Measurements from ENCODE around the gene USP15. TPM values are rescaled to one million over a fixed set of nuclear protein-coding genes. Genes with fewer than 3 reads are reported as not detected.

Gene USP15
- total and polyA plus RNA-seq, 2 experiments from 2014 or later: 20.6 to 42.4 TPM

- no peak for DNase-seq (ENCODE audit: low spot score)
- H3K9me3 ChIP-seq (ENCODE audit: low read depth): no peaks in the 10 kb centered on the region
- peaks cover 20% of the 10 kb centered on the region for H3K79me2 ChIP-seq
- no peaks in the 10 kb centered on the region for H3K36me3 ChIP-seq (replicated peaks; ENCODE audit: insufficient read depth, low read depth)
- H3K4me3 ChIP-seq: no peak overlapping the region
- no peaks in the 10 kb centered on the region for H3K4me1 ChIP-seq (ENCODE audit: insufficient read depth)
- no peaks in the 10 kb centered on the region for H4K20me1 ChIP-seq (ENCODE audit: insufficient read depth, poor library complexity, severe bottlenecking)
- no peak overlapping the region for H3K4me2 ChIP-seq
- no peak overlapping the region for H3K27ac ChIP-seq
- H2AFZ ChIP-seq: no peak overlapping the region
- TF ChIP-seq CTCF (IDR thresholded peaks at IDR 0.05; ENCODE audit: poor library complexity) (no peak), EZH2phosphoT487 (IDR thresholded peaks at IDR 0.05; ENCODE audit: low read depth, severe bottlenecking, unreplicated experiment) (no peak), EZH2 (IDR thresholded peaks at IDR 0.05; ENCODE audit: borderline replicate concordance) (no peak)
- H3K9me2 ChIP-seq (replicated peaks; ENCODE audit: insufficient read depth): no peaks in the 10 kb centered on the region
- 79% methylated on average over 4 of the region's 4 CpGs for WGBS (ENCODE audit: low lambda C conversion rate, missing lambda C conversion rate)
- no peaks in the 10 kb centered on the region for H3K27me3 ChIP-seq
Observed at GRCh38 chr12:62371661-62372060, 111.5 kb downstream of the USP15 start.

GRCh38 chr12:62372134-62372533 lies 111.9 kb downstream of the USP15 start:
- TF ChIP-seq EZH2 (IDR thresholded peaks at IDR 0.05; ENCODE audit: borderline replicate concordance) (no peak), CTCF (IDR thresholded peaks at IDR 0.05; ENCODE audit: poor library complexity) (no peak), EZH2phosphoT487 (IDR thresholded peaks at IDR 0.05; ENCODE audit: low read depth, severe bottlenecking, unreplicated experiment) (no peak)
- Histone ChIP-seq H4K20me1 (ENCODE audit: insufficient read depth, poor library complexity, severe bottlenecking) (no peaks in the 10 kb centered on the region), H3K4me2 (no peak overlapping the region), H3K27me3 (no peaks in the 10 kb centered on the region), H3K9me3 (ENCODE audit: low read depth) (no peaks in the 10 kb centered on the region), H3K79me2 (peaks cover 15% of the 10 kb centered on the region), H3K4me1 (ENCODE audit: insufficient read depth) (no peaks in the 10 kb centered on the region), H3K9me2 (replicated peaks; ENCODE audit: insufficient read depth) (no peaks in the 10 kb centered on the region), H3K36me3 (replicated peaks; ENCODE audit: insufficient read depth, low read depth) (no peaks in the 10 kb centered on the region), H3K27ac (no peak overlapping the region), H3K4me3 (no peak overlapping the region), H2AFZ (no peak overlapping the region)
- WGBS (ENCODE audit: low lambda C conversion rate, missing lambda C conversion rate): 91% methylated on average over 2 of the region's 2 CpGs
- no peak for DNase-seq (ENCODE audit: low spot score)

- H3K9me3 ChIP-seq (ENCODE audit: low read depth): no peaks in the 10 kb centered on the region
- no peak overlapping the region for H2AFZ ChIP-seq
- H3K36me3 ChIP-seq (replicated peaks; ENCODE audit: insufficient read depth, low read depth): no peaks in the 10 kb centered on the region
- H3K4me1 ChIP-seq (ENCODE audit: insufficient read depth): no peaks in the 10 kb centered on the region
- no peaks in the 10 kb centered on the region for H3K9me2 ChIP-seq (replicated peaks; ENCODE audit: insufficient read depth)
- H3K27ac ChIP-seq: no peak overlapping the region
- DNase-seq (ENCODE audit: low spot score): no peak
- WGBS (ENCODE audit: low lambda C conversion rate, missing lambda C conversion rate): 93% methylated on average over 1 of the region's 1 CpG
- no peak for TF ChIP-seq EZH2 (IDR thresholded peaks at IDR 0.05; ENCODE audit: borderline replicate concordance)
- TF ChIP-seq EZH2phosphoT487 (IDR thresholded peaks at IDR 0.05; ENCODE audit: low read depth, severe bottlenecking, unreplicated experiment): no peak
- no peak for TF ChIP-seq CTCF (IDR thresholded peaks at IDR 0.05; ENCODE audit: poor library complexity)
- H3K79me2 ChIP-seq: peaks cover 12% of the 10 kb centered on the region
- no peak overlapping the region for H3K4me2 ChIP-seq
- H3K4me3 ChIP-seq: no peak overlapping the region
- no peaks in the 10 kb centered on the region for H4K20me1 ChIP-seq (ENCODE audit: insufficient read depth, poor library complexity, severe bottlenecking)
- H3K27me3 ChIP-seq: no peaks in the 10 kb centered on the region
Observed at GRCh38 chr12:62372825-62373224, 112.6 kb downstream of the USP15 start.

GRCh38 chr12:62375603-62376002 lies 115.4 kb downstream of the USP15 start:
- Histone ChIP-seq H3K79me2 (no peaks in the 10 kb centered on the region), H3K9me2 (replicated peaks; ENCODE audit: insufficient read depth) (no peaks in the 10 kb centered on the region), H4K20me1 (ENCODE audit: insufficient read depth, poor library complexity, severe bottlenecking) (no peaks in the 10 kb centered on the region), H3K27me3 (no peaks in the 10 kb centered on the region), H3K4me1 (ENCODE audit: insufficient read depth) (no peaks in the 10 kb centered on the region), H3K36me3 (replicated peaks; ENCODE audit: insufficient read depth, low read depth) (no peaks in the 10 kb centered on the region), H2AFZ (no peak overlapping the region), H3K27ac (no peak overlapping the region), H3K4me3 (no peak overlapping the region), H3K4me2 (no peak overlapping the region), H3K9me3 (ENCODE audit: low read depth) (no peaks in the 10 kb centered on the region)
- no peak for DNase-seq (ENCODE audit: low spot score)
- WGBS (ENCODE audit: low lambda C conversion rate, missing lambda C conversion rate): 88% methylated on average over 3 of the region's 3 CpGs
- no peak for TF ChIP-seq EZH2phosphoT487 (IDR thresholded peaks at IDR 0.05; ENCODE audit: low read depth, severe bottlenecking, unreplicated experiment)
- no peak for TF ChIP-seq CTCF (IDR thresholded peaks at IDR 0.05; ENCODE audit: poor library complexity)
- no peak for TF ChIP-seq EZH2 (IDR thresholded peaks at IDR 0.05; ENCODE audit: borderline replicate concordance)
